GM19324 (cell line): ENCODE measurements around the gene PYGL.
"Not testable (repeated sequence)": the region's sequence is repeated elsewhere in the genome, so short reads cannot be mapped to it uniquely, and the experiment has no call there.

Source experiments
- ATAC-seq: cut with Tn5 transposase; IDR thresholded peaks from one replicate; pipeline ENCODE4 v1.9.1; 2021; ENCODE audit warnings: mild to moderate bottlenecking, moderate library complexity; ENCODE audit not compliant: unreplicated experiment, low FRiP score

Gene PYGL

GRCh38 chr14:50943943-50944646 lies at the start of gene PYGL:
TSS of gene PYGL (minus strand) at chr14:50944483. CDS start at chr14:50944403, 80 bp downstream.
- peak; percentile 81 for ATAC-seq

GRCh38 chr14:50985859-50986331 lies 41.6 kb upstream of the PYGL start:
- no peak for ATAC-seq

GRCh38 chr14:50985124-50985858 lies 41.0 kb upstream of the PYGL start:
- ATAC-seq, result no peak

- ATAC-seq, result no peak
Observed at GRCh38 chr14:50984036-50984710, 39.9 kb upstream of the PYGL start.

GRCh38 chr14:50979941-50980850 lies 35.9 kb upstream of the PYGL start:
- no peak for ATAC-seq

GRCh38 chr14:50978888-50979287 lies 34.6 kb upstream of the PYGL start:
- peak; percentile 68 for ATAC-seq

GRCh38 chr14:50978529-50978871 lies 34.2 kb upstream of the PYGL start:
- ATAC-seq, result no peak

GRCh38 chr14:50977863-50978528 lies 33.7 kb upstream of the PYGL start:
- ATAC-seq, result peak; percentile 57

- ATAC-seq, result no peak
Observed at GRCh38 chr14:50974118-50974517, 29.8 kb upstream of the PYGL start.

GRCh38 chr14:50972734-50973133 lies 28.5 kb upstream of the PYGL start:
- no peak for ATAC-seq

- no peak for ATAC-seq
Observed at GRCh38 chr14:50970886-50971781, 26.9 kb upstream of the PYGL start.

GRCh38 chr14:50967790-50968189 lies 23.5 kb upstream of the PYGL start:
- ATAC-seq, result no peak

- ATAC-seq, result no peak
Observed at GRCh38 chr14:50967103-50967502, 22.8 kb upstream of the PYGL start.

GRCh38 chr14:50964683-50965390 lies 20.6 kb upstream of the PYGL start:
- no peak for ATAC-seq

- no peak for ATAC-seq
Observed at GRCh38 chr14:50963919-50964318, 19.6 kb upstream of the PYGL start.

GRCh38 chr14:50961605-50962221 lies 17.4 kb upstream of the PYGL start:
- ATAC-seq, result no peak

- ATAC-seq, result no peak
Observed at GRCh38 chr14:50957296-50957695, 13.0 kb upstream of the PYGL start.

GRCh38 chr14:50956421-50956820 lies 12.1 kb upstream of the PYGL start:
- not testable (repeated sequence) for ATAC-seq
